Fibroblast of villous mesenchyme (primary cell): Measurements from ENCODE around the gene ARSG. TPM values are rescaled to one million over a fixed set of nuclear protein-coding genes. Genes with fewer than 3 reads are reported as not detected.
"Not testable (repeated sequence)": the region's sequence is repeated elsewhere in the genome, so short reads cannot be mapped to it uniquely, and the experiment has no call there.

Experiments used
- DNase-seq: peaks from one replicate; pipeline ENCODE4 v3.0.0-alpha.2; 2010; ENCODE audit warnings: low read depth
- H3K4me3 ChIP-seq: 2 replicates; pipeline ENCODE4 v1.5.1; 2011; ENCODE audit warnings: low read depth, mild to moderate bottlenecking, low read length
- total RNA-seq: library from RNA; depleted of rRNA; stranded (reverse); fragments of >200 nt; gene quantifications from 2 replicates; pipeline ENCODE4 v1.2.3, GENCODE V29; 2012
- TF ChIP-seq, protein P1 (sequence below): IDR thresholded peaks from 2 replicates; pipeline ENCODE4 v1.5.1; 2012; ENCODE audit warnings: low read depth, mild to moderate bottlenecking, low read length; ENCODE audit not compliant: insufficient read depth

Gene ARSG
- total RNA-seq, 1 donor, result 5.6 TPM

DNA sequence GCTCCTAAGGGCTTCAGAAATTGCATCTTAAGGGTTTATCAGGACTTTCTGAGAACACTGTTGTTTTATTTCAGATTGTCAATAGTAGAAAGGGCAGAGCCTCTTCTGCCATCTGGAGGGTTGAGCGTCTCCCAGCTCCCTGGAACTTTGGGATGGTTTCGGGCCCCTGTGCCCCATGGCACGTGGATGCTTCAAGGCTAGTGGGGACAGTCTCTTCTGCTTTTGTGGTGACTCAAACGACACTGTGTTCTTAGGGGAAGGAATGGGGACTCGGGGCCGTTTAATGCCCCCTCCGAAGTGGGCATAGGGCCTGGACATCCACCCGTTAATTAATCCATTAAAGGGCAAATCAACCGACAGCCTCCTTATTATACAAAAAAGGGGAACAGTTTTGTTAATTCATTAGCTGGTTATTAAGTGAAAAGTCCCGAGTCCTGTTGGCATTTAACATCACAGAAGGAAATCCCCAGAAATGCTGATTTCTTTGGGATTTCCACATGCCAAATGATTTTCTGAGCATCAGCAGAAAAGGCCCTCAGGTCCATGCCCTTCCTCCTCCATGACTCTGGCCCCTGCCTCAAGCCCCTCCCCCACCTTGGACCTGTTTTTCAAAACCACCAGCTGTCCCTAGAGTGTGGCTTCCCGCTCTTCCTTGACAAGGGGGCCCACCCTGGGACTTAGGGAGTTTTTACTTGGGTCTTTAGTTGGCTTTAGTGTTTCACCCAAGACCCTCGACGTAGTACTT, 68.7 kb downstream of the ARSG start:
- no peak overlapping the region for H3K4me3 ChIP-seq
- TF ChIP-seq, protein P1, sequence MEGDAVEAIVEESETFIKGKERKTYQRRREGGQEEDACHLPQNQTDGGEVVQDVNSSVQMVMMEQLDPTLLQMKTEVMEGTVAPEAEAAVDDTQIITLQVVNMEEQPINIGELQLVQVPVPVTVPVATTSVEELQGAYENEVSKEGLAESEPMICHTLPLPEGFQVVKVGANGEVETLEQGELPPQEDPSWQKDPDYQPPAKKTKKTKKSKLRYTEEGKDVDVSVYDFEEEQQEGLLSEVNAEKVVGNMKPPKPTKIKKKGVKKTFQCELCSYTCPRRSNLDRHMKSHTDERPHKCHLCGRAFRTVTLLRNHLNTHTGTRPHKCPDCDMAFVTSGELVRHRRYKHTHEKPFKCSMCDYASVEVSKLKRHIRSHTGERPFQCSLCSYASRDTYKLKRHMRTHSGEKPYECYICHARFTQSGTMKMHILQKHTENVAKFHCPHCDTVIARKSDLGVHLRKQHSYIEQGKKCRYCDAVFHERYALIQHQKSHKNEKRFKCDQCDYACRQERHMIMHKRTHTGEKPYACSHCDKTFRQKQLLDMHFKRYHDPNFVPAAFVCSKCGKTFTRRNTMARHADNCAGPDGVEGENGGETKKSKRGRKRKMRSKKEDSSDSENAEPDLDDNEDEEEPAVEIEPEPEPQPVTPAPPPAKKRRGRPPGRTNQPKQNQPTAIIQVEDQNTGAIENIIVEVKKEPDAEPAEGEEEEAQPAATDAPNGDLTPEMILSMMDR, result no peak
- DNase-seq, result no peak

DNA sequence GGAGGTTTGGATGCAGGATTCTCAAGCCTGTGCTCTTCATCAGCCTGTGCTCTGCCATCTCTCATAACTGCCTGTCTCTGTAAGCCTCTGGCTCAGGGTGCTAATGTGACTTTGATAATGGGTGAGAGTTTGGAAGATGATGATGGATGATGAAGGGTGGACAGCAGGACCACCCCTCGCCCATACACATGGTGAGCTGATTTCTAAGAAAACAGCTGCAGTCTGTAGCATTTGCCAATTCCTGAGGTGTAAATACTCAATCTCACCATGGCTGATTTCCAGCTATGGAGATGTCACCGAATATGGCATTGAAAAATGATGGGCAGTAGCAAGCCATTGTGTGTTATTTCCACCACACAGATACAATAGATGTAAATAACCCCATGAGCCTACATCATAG, 74.2 kb downstream of the ARSG start:
- TF ChIP-seq, protein P1, result no peak
- no peak for DNase-seq
- H3K4me3 ChIP-seq, result no peak overlapping the region

DNA sequence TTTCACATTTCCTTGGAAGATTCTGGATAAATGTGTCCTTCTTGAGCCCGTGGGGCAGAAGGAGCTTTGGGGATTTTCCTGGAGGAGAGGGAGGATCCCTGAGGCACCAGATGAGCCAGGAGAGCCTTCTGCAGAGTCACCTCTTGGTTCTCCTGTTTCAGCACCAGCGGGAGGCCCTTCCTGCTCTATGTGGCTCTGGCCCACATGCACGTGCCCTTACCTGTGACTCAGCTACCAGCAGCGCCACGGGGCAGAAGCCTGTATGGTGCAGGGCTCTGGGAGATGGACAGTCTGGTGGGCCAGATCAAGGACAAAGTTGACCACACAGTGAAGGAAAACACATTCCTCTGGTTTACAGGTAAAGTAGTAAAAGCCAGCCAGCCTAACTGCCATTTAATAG, 77.1 kb downstream of the ARSG start:
- DNase-seq, result no peak
- TF ChIP-seq, protein P1, result no peak
- H3K4me3 ChIP-seq, result no peak overlapping the region

DNA sequence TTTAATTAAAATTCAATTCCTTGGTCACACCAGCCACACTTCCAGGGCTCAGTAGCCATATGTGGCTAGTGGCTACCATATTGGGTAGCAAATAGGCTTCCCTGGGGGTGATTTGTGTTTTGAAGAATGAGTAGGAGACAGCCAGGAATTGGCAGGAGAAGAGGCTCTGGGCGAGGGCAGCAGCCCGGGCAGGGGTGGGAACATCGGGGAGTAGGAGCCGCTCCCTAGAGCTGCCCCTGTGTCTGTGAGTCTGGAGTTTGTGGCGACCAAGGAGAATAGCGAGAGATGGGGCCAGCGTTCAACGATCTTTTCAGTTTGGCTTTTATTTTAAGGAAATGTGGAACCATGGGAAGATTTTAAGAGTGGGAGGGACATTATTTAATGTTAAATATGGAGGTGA, 84.3 kb downstream of the ARSG start:
- no peak for DNase-seq
- TF ChIP-seq, protein P1, result no peak
- H3K4me3 ChIP-seq, result no peak overlapping the region

DNA sequence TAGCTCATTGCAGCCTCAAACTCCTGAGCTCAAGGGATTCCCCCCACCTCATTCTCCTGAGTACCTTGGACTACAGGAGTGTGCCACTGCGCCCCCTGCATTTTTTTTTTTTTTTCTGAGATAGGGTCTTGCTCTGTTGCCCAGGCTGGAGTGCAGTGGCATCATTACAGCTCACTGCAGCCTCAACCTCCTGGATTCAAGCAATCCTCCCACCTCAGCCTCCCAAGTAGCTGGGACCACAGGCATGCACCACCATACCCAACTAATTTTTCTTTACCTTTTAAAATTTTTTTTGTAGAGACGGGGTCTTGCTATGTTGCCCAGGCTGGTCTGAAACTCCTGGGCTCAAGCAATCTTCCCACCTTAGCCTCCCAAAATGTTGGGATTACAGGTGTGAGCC, 84.9 kb downstream of the ARSG start:
- H3K4me3 ChIP-seq, result not testable (repeated sequence)

DNA sequence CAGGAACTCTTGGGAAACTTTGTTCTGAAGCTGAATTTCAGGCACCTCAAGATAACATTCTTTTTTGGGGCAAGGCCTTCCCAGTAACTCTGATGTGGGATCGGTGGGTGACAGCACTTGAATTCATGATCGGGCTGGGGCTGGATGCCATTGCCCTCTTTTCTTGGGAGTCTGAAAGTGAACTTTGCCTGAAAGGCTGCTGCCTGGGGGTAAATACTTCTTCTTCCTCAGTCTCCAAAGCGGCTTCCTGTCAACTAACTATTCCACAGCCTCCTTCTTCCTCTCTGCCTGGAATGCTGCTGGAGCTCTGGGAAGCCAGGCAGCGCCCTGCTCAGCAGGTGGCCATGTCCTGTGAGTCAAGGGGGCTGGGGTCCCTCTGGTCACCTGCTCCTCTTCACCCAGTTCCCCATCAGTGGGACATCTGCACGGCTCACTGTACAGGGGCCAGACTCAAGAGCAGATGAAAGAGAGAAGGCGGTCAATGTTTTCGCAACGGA, 86.5 kb downstream of the ARSG start:
- H3K4me3 ChIP-seq, result no peak overlapping the region
- TF ChIP-seq, protein P1, result no peak
- no peak for DNase-seq

More for the DNA sequence above, 84.9 kb downstream of the ARSG start:
- not testable (repeated sequence) for DNase-seq

DNA sequence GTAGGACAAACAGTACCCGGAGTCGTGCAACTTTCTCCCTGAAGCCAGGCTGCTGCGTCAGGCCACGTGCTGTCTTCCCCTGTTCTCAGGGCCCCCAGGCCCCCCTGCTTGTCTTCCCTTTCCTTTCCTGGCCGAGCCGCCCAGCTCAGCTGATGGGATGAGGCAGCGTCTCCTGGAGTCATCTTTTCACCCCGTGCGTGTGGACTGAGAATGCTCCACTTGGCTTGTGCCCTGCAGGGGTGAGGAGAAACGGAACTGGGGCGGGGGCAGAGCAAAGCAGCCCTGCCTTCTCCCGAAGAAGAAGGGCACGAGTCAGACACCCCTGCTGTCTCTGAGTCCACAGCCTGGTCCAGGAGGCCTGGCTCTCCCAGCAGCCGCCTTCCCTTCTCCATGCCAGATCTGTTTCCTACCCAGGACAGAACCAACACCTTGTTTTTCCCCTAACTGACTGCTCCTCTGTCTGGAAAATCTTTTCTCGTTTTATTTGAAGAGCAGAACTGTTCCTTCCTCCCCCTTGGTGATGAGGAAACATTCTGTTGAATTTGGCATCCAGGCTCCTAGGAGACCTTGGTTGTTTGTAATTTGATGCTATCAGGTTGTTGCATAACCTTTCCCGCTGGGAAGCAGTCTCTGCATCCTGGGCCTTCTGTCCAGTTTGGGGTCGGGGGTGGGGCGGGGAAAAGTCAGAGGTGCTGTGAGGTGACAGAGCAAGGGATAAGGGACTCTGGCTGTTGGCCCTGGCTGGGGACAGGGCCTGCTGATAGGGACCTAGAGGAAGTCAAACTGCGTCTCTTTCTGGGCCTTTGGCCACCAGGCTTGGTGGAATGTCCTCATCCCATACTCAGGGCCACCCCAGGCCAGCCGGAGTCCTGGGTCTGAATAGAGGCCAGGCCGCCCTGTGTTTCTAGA, 87.2 kb downstream of the ARSG start:
- TF ChIP-seq, protein P1, result no peak
- DNase-seq, result peak; percentile 98
- H3K4me3 ChIP-seq, result no peak overlapping the region
